ENCODE data around the gene ELP1.
"Not testable (repeated sequence)": the region's sequence is repeated elsewhere in the genome, so short reads cannot be mapped to it uniquely, and the experiment has no call there.

Gene ELP1

GRCh38 chr9:108889649-108890067 is 44.3 kb downstream of the ELP1 start:
- Histone ChIP-seq H3K9me3 (ENCODE audit: insufficient read depth, low read length) (no peaks in the 10 kb centered on the region), H3K36me3 (ENCODE audit: insufficient read depth, insufficient read length, low read length) (peaks cover 60% of the 10 kb centered on the region), H3K4me1 (ENCODE audit: insufficient read depth, insufficient read length) (no peaks in the 10 kb centered on the region), H3K27me3 (ENCODE audit: insufficient read depth, insufficient read length) (no peaks in the 10 kb centered on the region), H3K9ac (ENCODE audit: insufficient read length, low read depth) (no peak overlapping the region), H3K4me3 (ENCODE audit: insufficient read length, low read depth) (no peak overlapping the region)
- TF ChIP-seq YY1 (IDR thresholded peaks at IDR 0.05; ENCODE audit: insufficient read depth, insufficient read length), result no peak
- TF ChIP-seq SUZ12 (IDR thresholded peaks at IDR 0.05; ENCODE audit: extremely low read depth, insufficient read depth, insufficient read length), result no peak
- no peak for TF ChIP-seq ZNF274 (IDR thresholded peaks at IDR 0.05; ENCODE audit: low read depth, low read length)
- no peak for DNase-seq (ENCODE audit: low read depth, low spot score)

GRCh38 chr9:108886594-108887271 is 47.2 kb downstream of the ELP1 start:
- H3K9me3 ChIP-seq (ENCODE audit: insufficient read depth, low read length); H3K4me1 ChIP-seq (ENCODE audit: insufficient read depth, insufficient read length); H3K4me3 ChIP-seq (ENCODE audit: insufficient read length, low read depth); H3K27me3 ChIP-seq (ENCODE audit: insufficient read depth, insufficient read length); DNase-seq (ENCODE audit: low read depth, low spot score); H3K9ac ChIP-seq (ENCODE audit: insufficient read length, low read depth): not testable (repeated sequence)
- H3K36me3 ChIP-seq (ENCODE audit: insufficient read depth, insufficient read length, low read length), result peaks cover 44% of the 10 kb centered on the region

GRCh38 chr9:108885643-108886348 is 48.1 kb downstream of the ELP1 start:
- H3K27me3 ChIP-seq (ENCODE audit: insufficient read depth, insufficient read length), result no peaks in the 10 kb centered on the region
- DNase-seq (ENCODE audit: low read depth, low spot score), result peak; percentile 23
- no peak for TF ChIP-seq ZNF274 (IDR thresholded peaks at IDR 0.05; ENCODE audit: low read depth, low read length)
- TF ChIP-seq SUZ12 (IDR thresholded peaks at IDR 0.05; ENCODE audit: extremely low read depth, insufficient read depth, insufficient read length), result no peak
- TF ChIP-seq YY1 (IDR thresholded peaks at IDR 0.05; ENCODE audit: insufficient read depth, insufficient read length), result no peak
- H3K9me3 ChIP-seq (ENCODE audit: insufficient read depth, low read length), result no peaks in the 10 kb centered on the region
- peaks cover 44% of the 10 kb centered on the region for H3K36me3 ChIP-seq (ENCODE audit: insufficient read depth, insufficient read length, low read length)
- no peaks in the 10 kb centered on the region for H3K4me1 ChIP-seq (ENCODE audit: insufficient read depth, insufficient read length)
- H3K9ac ChIP-seq (ENCODE audit: insufficient read length, low read depth), result no peak overlapping the region
- H3K4me3 ChIP-seq (ENCODE audit: insufficient read length, low read depth), result no peak overlapping the region

GRCh38 chr9:108884701-108885100 is 49.2 kb downstream of the ELP1 start:
- TF ChIP-seq YY1 (IDR thresholded peaks at IDR 0.05; ENCODE audit: insufficient read depth, insufficient read length), result no peak
- no peak for TF ChIP-seq SUZ12 (IDR thresholded peaks at IDR 0.05; ENCODE audit: extremely low read depth, insufficient read depth, insufficient read length)
- no peak for TF ChIP-seq ZNF274 (IDR thresholded peaks at IDR 0.05; ENCODE audit: low read depth, low read length)
- Histone ChIP-seq H3K9ac (ENCODE audit: insufficient read length, low read depth) (no peak overlapping the region), H3K4me1 (ENCODE audit: insufficient read depth, insufficient read length) (no peaks in the 10 kb centered on the region), H3K4me3 (ENCODE audit: insufficient read length, low read depth) (no peak overlapping the region), H3K27me3 (ENCODE audit: insufficient read depth, insufficient read length) (no peaks in the 10 kb centered on the region), H3K9me3 (ENCODE audit: insufficient read depth, low read length) (no peaks in the 10 kb centered on the region), H3K36me3 (ENCODE audit: insufficient read depth, insufficient read length, low read length) (peaks cover 46% of the 10 kb centered on the region)
- no peak for DNase-seq (ENCODE audit: low read depth, low spot score)

- TF ChIP-seq ZNF274 (IDR thresholded peaks at IDR 0.05; ENCODE audit: low read depth, low read length) (no peak), YY1 (IDR thresholded peaks at IDR 0.05; ENCODE audit: insufficient read depth, insufficient read length) (no peak), SUZ12 (IDR thresholded peaks at IDR 0.05; ENCODE audit: extremely low read depth, insufficient read depth, insufficient read length) (no peak)
- Histone ChIP-seq H3K4me1 (ENCODE audit: insufficient read depth, insufficient read length) (no peaks in the 10 kb centered on the region), H3K9ac (ENCODE audit: insufficient read length, low read depth) (no peak overlapping the region), H3K36me3 (ENCODE audit: insufficient read depth, insufficient read length, low read length) (peaks cover 51% of the 10 kb centered on the region), H3K27me3 (ENCODE audit: insufficient read depth, insufficient read length) (no peaks in the 10 kb centered on the region), H3K9me3 (ENCODE audit: insufficient read depth, low read length) (no peaks in the 10 kb centered on the region), H3K4me3 (ENCODE audit: insufficient read length, low read depth) (no peak overlapping the region)
- no peak for DNase-seq (ENCODE audit: low read depth, low spot score)
Measured at GRCh38 chr9:108883085-108883484, 50.8 kb downstream of the ELP1 start.

- Histone ChIP-seq H3K9me3 (ENCODE audit: insufficient read depth, low read length) (no peaks in the 10 kb centered on the region), H3K9ac (ENCODE audit: insufficient read length, low read depth) (no peak overlapping the region), H3K4me1 (ENCODE audit: insufficient read depth, insufficient read length) (no peaks in the 10 kb centered on the region), H3K27me3 (ENCODE audit: insufficient read depth, insufficient read length) (no peaks in the 10 kb centered on the region), H3K36me3 (ENCODE audit: insufficient read depth, insufficient read length, low read length) (peaks cover 54% of the 10 kb centered on the region), H3K4me3 (ENCODE audit: insufficient read length, low read depth) (no peak overlapping the region)
- no peak for DNase-seq (ENCODE audit: low read depth, low spot score)
- TF ChIP-seq SUZ12 (IDR thresholded peaks at IDR 0.05; ENCODE audit: extremely low read depth, insufficient read depth, insufficient read length) (no peak), YY1 (IDR thresholded peaks at IDR 0.05; ENCODE audit: insufficient read depth, insufficient read length) (no peak), ZNF274 (IDR thresholded peaks at IDR 0.05; ENCODE audit: low read depth, low read length) (no peak)
Measured at GRCh38 chr9:108882052-108882888, 51.7 kb downstream of the ELP1 start.

GRCh38 chr9:108880738-108881316 is 53.1 kb downstream of the ELP1 start:
- H3K36me3 ChIP-seq (ENCODE audit: insufficient read depth, insufficient read length, low read length), result peaks cover 67% of the 10 kb centered on the region
- TF ChIP-seq SUZ12 (IDR thresholded peaks at IDR 0.05; ENCODE audit: extremely low read depth, insufficient read depth, insufficient read length) (no peak), YY1 (IDR thresholded peaks at IDR 0.05; ENCODE audit: insufficient read depth, insufficient read length) (no peak), ZNF274 (IDR thresholded peaks at IDR 0.05; ENCODE audit: low read depth, low read length) (no peak)
- no peaks in the 10 kb centered on the region for H3K4me1 ChIP-seq (ENCODE audit: insufficient read depth, insufficient read length)
- no peak for DNase-seq (ENCODE audit: low read depth, low spot score)
- H3K9me3 ChIP-seq (ENCODE audit: insufficient read depth, low read length), result no peaks in the 10 kb centered on the region
- no peak overlapping the region for H3K4me3 ChIP-seq (ENCODE audit: insufficient read length, low read depth)
- H3K27me3 ChIP-seq (ENCODE audit: insufficient read depth, insufficient read length), result no peaks in the 10 kb centered on the region
- no peak overlapping the region for H3K9ac ChIP-seq (ENCODE audit: insufficient read length, low read depth)
